ENCODE results near the gene PADI6.

The PADI6 gene

GRCh38 chr1:17432412-17432811 lies 60.4 kb downstream of the PADI6 start:
- Histone ChIP-seq H3K36me3 (ENCODE audit: control insufficient read depth in 1 of 2, insufficient read depth in 2 of 2, low read length in 2 of 2) (peaks cover 33 to 52% of the 10 kb centered on the region in 2 experiments), H2BK5ac (ENCODE audit: low read depth, low read length, poor library complexity) (no peak overlapping the region), H4K8ac (ENCODE audit: low read depth, low read length) (no peak overlapping the region)

GRCh38 chr1:17433261-17433660 lies 61.3 kb downstream of the PADI6 start:
- Histone ChIP-seq H3K9me3 (ENCODE audit: insufficient read depth, low read depth, low read length) (peaks cover 3% of the 10 kb centered on the region), H4K8ac (ENCODE audit: low read depth, low read length) (no peak overlapping the region), H2BK120ac (ENCODE audit: insufficient read depth, low read length, poor library complexity) (no peak overlapping the region), H3K4me1 (ENCODE audit: control insufficient read depth in 1 of 2, insufficient read depth in 2 of 2, low read length in 2 of 2) (peaks cover 10 to 28% of the 10 kb centered on the region in 2 experiments), H3K9ac (ENCODE audit: low read length) (no peak overlapping the region), H3K4ac (ENCODE audit: low read depth, low read length) (peak overlapping the region; percentile 65), H3K4me3 (ENCODE audit: low read depth, low read length) (no peak overlapping the region), H3K23ac (ENCODE audit: low read length) (no peak overlapping the region), H2BK12ac (ENCODE audit: low read length) (no peak overlapping the region), H3K14ac (ENCODE audit: low read length) (no peak overlapping the region), H3K79me1 (ENCODE audit: low read length) (peaks cover 11% of the 10 kb centered on the region), H3K18ac (ENCODE audit: low read length) (no peak overlapping the region), H3K79me2 (ENCODE audit: control insufficient read depth, insufficient read depth, low read length, poor library complexity) (peaks cover 20% of the 10 kb centered on the region), H3K27ac (ENCODE audit: low read depth, low read length) (no peak overlapping the region), H3K27me3 (ENCODE audit: insufficient read depth, low read length) (no peaks in the 10 kb centered on the region), H2BK5ac (ENCODE audit: low read depth, low read length, poor library complexity) (no peak overlapping the region), H2AK5ac (ENCODE audit: low read length) (no peak overlapping the region), H2AFZ (ENCODE audit: insufficient read depth, low read length, poor library complexity) (no peak overlapping the region), H4K12ac (ENCODE audit: low read depth, low read length) (no peak overlapping the region), H3K36me3 (ENCODE audit: control insufficient read depth in 1 of 2, insufficient read depth in 2 of 2, low read length in 2 of 2) (peaks cover 24 to 44% of the 10 kb centered on the region in 2 experiments), H3K4me2 (ENCODE audit: low read length) (no peak overlapping the region), H4K91ac (ENCODE audit: low read depth, low read length) (no peak overlapping the region)
- no peak for DNase-seq
- WGBS (ENCODE audit: extremely low coverage, insufficient coverage, insufficient read length) = no CpG with 5 or more reads among the region's 13 CpGs

More at GRCh38 chr1:17432412-17432811, 60.4 kb downstream of the PADI6 start:
- no peak overlapping the region for H3K14ac ChIP-seq (ENCODE audit: low read length)
- no peak overlapping the region for H3K18ac ChIP-seq (ENCODE audit: low read length)
- peaks cover 15% of the 10 kb centered on the region for H3K79me2 ChIP-seq (ENCODE audit: control insufficient read depth, insufficient read depth, low read length, poor library complexity)
- no peak for DNase-seq
- no peaks in the 10 kb centered on the region for H3K27me3 ChIP-seq (ENCODE audit: insufficient read depth, low read length)
- peaks cover 14 to 34% of the 10 kb centered on the region in 2 experiments for H3K4me1 ChIP-seq (ENCODE audit: control insufficient read depth in 1 of 2, insufficient read depth in 2 of 2, low read length in 2 of 2)
- peaks cover 6% of the 10 kb centered on the region for H3K79me1 ChIP-seq (ENCODE audit: low read length)
- no peak overlapping the region for H3K9ac ChIP-seq (ENCODE audit: low read length)
- H3K4me3 ChIP-seq (ENCODE audit: low read depth, low read length) = no peak overlapping the region
- no peak overlapping the region for H4K12ac ChIP-seq (ENCODE audit: low read depth, low read length)
- no peak overlapping the region for H2AFZ ChIP-seq (ENCODE audit: insufficient read depth, low read length, poor library complexity)
- no peak overlapping the region for H2AK5ac ChIP-seq (ENCODE audit: low read length)
- WGBS (ENCODE audit: extremely low coverage, insufficient coverage, insufficient read length) = no CpG with 5 or more reads among the region's 3 CpGs
- H3K27ac ChIP-seq (ENCODE audit: low read depth, low read length) = no peak overlapping the region
- no peak overlapping the region for H3K23ac ChIP-seq (ENCODE audit: low read length)
- no peak overlapping the region for H4K91ac ChIP-seq (ENCODE audit: low read depth, low read length)
- H2BK120ac ChIP-seq (ENCODE audit: insufficient read depth, low read length, poor library complexity) = no peak overlapping the region
- H2BK12ac ChIP-seq (ENCODE audit: low read length) = no peak overlapping the region
- H3K4ac ChIP-seq (ENCODE audit: low read depth, low read length) = peak overlapping the region; percentile 35
- no peak overlapping the region for H3K4me2 ChIP-seq (ENCODE audit: low read length)
- peaks cover 5% of the 10 kb centered on the region for H3K9me3 ChIP-seq (ENCODE audit: insufficient read depth, low read depth, low read length)

DNA sequence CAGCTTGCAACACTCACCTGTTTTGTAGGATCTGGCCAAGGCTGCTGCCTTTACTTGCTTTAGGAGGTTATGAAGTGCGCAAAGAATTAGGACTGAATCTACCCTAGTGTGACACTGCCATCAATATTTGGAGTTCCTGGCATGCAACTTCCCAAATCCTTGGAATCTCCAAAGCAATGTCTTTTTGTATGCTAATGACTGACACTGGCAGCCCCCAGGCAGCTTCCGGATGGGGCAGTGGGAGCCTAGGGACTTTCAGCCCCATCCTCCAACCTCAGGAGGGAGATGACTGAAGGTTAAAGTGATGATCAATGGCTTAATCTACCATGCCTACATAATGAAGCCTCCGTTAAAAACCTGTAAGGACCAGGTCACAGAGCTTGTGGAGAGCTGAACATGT lies 62.0 kb downstream of the PADI6 start:
- Histone ChIP-seq H2BK12ac (ENCODE audit: low read length) (no peak overlapping the region), H3K4me1 (ENCODE audit: control insufficient read depth in 1 of 2, insufficient read depth in 2 of 2, low read length in 2 of 2) (peaks cover 9 to 23% of the 10 kb centered on the region in 2 experiments), H4K91ac (ENCODE audit: low read depth, low read length) (no peak overlapping the region), H3K27me3 (ENCODE audit: insufficient read depth, low read length) (no peaks in the 10 kb centered on the region), H2BK5ac (ENCODE audit: low read depth, low read length, poor library complexity) (no peak overlapping the region), H3K36me3 (ENCODE audit: control insufficient read depth in 1 of 2, insufficient read depth in 2 of 2, low read length in 2 of 2) (peaks cover 24 to 37% of the 10 kb centered on the region in 2 experiments), H3K79me1 (ENCODE audit: low read length) (peaks cover 18% of the 10 kb centered on the region), H3K27ac (ENCODE audit: low read depth, low read length) (no peak overlapping the region), H4K12ac (ENCODE audit: low read depth, low read length) (no peak overlapping the region), H3K4me2 (ENCODE audit: low read length) (no peak overlapping the region), H3K4me3 (ENCODE audit: low read depth, low read length) (no peak overlapping the region), H3K23ac (ENCODE audit: low read length) (no peak overlapping the region), H3K79me2 (ENCODE audit: control insufficient read depth, insufficient read depth, low read length, poor library complexity) (peaks cover 27% of the 10 kb centered on the region), H2BK120ac (ENCODE audit: insufficient read depth, low read length, poor library complexity) (no peak overlapping the region), H2AFZ (ENCODE audit: insufficient read depth, low read length, poor library complexity) (no peak overlapping the region), H3K18ac (ENCODE audit: low read length) (no peak overlapping the region), H3K14ac (ENCODE audit: low read length) (no peak overlapping the region), H4K8ac (ENCODE audit: low read depth, low read length) (no peak overlapping the region), H3K9me3 (ENCODE audit: insufficient read depth, low read depth, low read length) (peaks cover 3% of the 10 kb centered on the region), H3K9ac (ENCODE audit: low read length) (no peak overlapping the region), H3K4ac (ENCODE audit: low read depth, low read length) (peak overlapping the region; percentile 56), H2AK5ac (ENCODE audit: low read length) (no peak overlapping the region)
- no CpG with 5 or more reads among the region's 3 CpGs for WGBS (ENCODE audit: extremely low coverage, insufficient coverage, insufficient read length)
- DNase-seq = no peak

DNA sequence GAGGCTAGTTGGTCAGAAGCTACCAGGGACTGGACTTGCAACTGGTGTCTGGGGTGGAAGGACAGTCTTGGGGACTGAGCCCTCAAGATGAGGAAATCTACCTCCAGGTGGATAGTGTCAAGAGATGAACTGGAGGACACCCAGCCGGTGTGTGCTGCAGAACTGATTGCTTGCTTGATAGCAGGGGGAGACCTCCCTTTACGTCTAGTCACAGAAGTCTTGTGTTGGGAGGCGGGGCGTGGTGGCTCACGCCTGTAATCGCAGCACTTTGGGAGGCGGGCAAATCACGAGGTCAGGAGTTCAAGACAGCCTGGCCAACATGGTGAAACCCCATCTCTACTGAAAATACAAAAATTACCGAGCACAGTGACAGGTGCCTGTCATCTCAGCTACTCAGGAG lies 62.6 kb downstream of the PADI6 start:
- no peak for DNase-seq
- H3K79me2 ChIP-seq (ENCODE audit: control insufficient read depth, insufficient read depth, low read length, poor library complexity) = peaks cover 27% of the 10 kb centered on the region
- WGBS (ENCODE audit: extremely low coverage, insufficient coverage, insufficient read length) = no CpG with 5 or more reads among the region's 9 CpGs

More for the DNA sequence above, 62.6 kb downstream of the PADI6 start:
- Histone ChIP-seq H3K4me3 (ENCODE audit: low read depth, low read length) (no peak overlapping the region), H4K8ac (ENCODE audit: low read depth, low read length) (no peak overlapping the region), H3K18ac (ENCODE audit: low read length) (no peak overlapping the region), H3K9ac (ENCODE audit: low read length) (no peak overlapping the region), H3K36me3 (ENCODE audit: control insufficient read depth in 1 of 2, insufficient read depth in 2 of 2, low read length in 2 of 2) (peaks cover 18 to 32% of the 10 kb centered on the region in 2 experiments), H2AK5ac (ENCODE audit: low read length) (no peak overlapping the region), H3K27me3 (ENCODE audit: insufficient read depth, low read length) (no peaks in the 10 kb centered on the region), H4K12ac (ENCODE audit: low read depth, low read length) (no peak overlapping the region), H3K4me2 (ENCODE audit: low read length) (no peak overlapping the region), H3K23ac (ENCODE audit: low read length) (no peak overlapping the region), H3K4ac (ENCODE audit: low read depth, low read length) (peak overlapping the region; percentile 38), H2BK12ac (ENCODE audit: low read length) (no peak overlapping the region), H4K91ac (ENCODE audit: low read depth, low read length) (no peak overlapping the region), H2AFZ (ENCODE audit: insufficient read depth, low read length, poor library complexity) (no peak overlapping the region), H3K79me1 (ENCODE audit: low read length) (peaks cover 18% of the 10 kb centered on the region), H3K4me1 (ENCODE audit: control insufficient read depth in 1 of 2, insufficient read depth in 2 of 2, low read length in 2 of 2) (peaks cover 9 to 19% of the 10 kb centered on the region in 2 experiments), H2BK5ac (ENCODE audit: low read depth, low read length, poor library complexity) (no peak overlapping the region), H2BK120ac (ENCODE audit: insufficient read depth, low read length, poor library complexity) (no peak overlapping the region), H3K14ac (ENCODE audit: low read length) (no peak overlapping the region), H3K9me3 (ENCODE audit: insufficient read depth, low read depth, low read length) (peaks cover 3% of the 10 kb centered on the region), H3K27ac (ENCODE audit: low read depth, low read length) (no peak overlapping the region)

Data from trophoblast cell (in vitro differentiated cells and primary cell).